ENCODE measurements around the gene NUAK2. TPM values are rescaled to one million over a fixed set of nuclear protein-coding genes. Genes with fewer than 3 reads are reported as not detected.

NUAK2 gene
- polyA plus RNA-seq, 1 donor from 2014 or later = 1.4 TPM

DNA sequence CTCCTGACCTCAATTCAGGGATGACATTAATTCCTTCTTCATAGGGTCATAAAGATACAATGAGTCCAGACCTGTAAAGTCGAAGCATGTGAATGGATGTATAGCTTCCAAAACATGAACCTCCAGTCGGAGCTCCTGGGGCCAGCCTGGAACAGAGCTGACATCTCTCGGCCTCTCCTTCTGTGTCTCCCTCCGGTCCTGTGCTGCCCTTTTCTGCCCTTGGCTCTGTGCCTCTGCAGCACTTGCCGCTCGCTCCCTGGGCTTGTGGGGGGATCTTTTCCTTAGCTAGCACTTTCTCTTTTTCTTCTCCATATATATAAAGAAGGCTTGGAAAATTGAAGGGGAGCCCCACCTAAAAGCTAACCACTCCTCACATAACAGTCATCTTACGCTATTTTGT is 51.3 kb downstream of the NUAK2 start:
- Histone ChIP-seq H3K36me3 (ENCODE audit: insufficient read depth, low read length) (no peaks in the 10 kb centered on the region), H3K9me2 (ENCODE audit: insufficient read depth, low read length) (no peaks in the 10 kb centered on the region), H3K9me3 (ENCODE audit: low read length) (no peaks in the 10 kb centered on the region), H3K4me2 (ENCODE audit: low read length) (no peak overlapping the region), H3F3A (ENCODE audit: insufficient read depth, low read length, poor library complexity, severe bottlenecking) (no peaks in the 10 kb centered on the region), H3K4me3 (ENCODE audit: low read length) (no peak overlapping the region), H2AFZ (ENCODE audit: low read depth, low read length) (no peak overlapping the region), H3K27me3 (ENCODE audit: insufficient read depth, low read depth, low read length) (no peaks in the 10 kb centered on the region), H3K27ac (ENCODE audit: low read length) (no peak overlapping the region), H3K79me2 (replicated peaks; ENCODE audit: insufficient read depth, low read length) (no peaks in the 10 kb centered on the region), H4K20me1 (ENCODE audit: insufficient read depth) (no peaks in the 10 kb centered on the region), H3K9ac (ENCODE audit: low read length) (no peak overlapping the region)
- TF ChIP-seq, protein P1, sequence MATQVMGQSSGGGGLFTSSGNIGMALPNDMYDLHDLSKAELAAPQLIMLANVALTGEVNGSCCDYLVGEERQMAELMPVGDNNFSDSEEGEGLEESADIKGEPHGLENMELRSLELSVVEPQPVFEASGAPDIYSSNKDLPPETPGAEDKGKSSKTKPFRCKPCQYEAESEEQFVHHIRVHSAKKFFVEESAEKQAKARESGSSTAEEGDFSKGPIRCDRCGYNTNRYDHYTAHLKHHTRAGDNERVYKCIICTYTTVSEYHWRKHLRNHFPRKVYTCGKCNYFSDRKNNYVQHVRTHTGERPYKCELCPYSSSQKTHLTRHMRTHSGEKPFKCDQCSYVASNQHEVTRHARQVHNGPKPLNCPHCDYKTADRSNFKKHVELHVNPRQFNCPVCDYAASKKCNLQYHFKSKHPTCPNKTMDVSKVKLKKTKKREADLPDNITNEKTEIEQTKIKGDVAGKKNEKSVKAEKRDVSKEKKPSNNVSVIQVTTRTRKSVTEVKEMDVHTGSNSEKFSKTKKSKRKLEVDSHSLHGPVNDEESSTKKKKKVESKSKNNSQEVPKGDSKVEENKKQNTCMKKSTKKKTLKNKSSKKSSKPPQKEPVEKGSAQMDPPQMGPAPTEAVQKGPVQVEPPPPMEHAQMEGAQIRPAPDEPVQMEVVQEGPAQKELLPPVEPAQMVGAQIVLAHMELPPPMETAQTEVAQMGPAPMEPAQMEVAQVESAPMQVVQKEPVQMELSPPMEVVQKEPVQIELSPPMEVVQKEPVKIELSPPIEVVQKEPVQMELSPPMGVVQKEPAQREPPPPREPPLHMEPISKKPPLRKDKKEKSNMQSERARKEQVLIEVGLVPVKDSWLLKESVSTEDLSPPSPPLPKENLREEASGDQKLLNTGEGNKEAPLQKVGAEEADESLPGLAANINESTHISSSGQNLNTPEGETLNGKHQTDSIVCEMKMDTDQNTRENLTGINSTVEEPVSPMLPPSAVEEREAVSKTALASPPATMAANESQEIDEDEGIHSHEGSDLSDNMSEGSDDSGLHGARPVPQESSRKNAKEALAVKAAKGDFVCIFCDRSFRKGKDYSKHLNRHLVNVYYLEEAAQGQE (IDR thresholded peaks at IDR 0.05; ENCODE audit: borderline replicate concordance) = no peak
- TF ChIP-seq SMC3 (conservative IDR thresholded peaks at IDR 0.05; ENCODE audit: poor library complexity) = no peak

DNA sequence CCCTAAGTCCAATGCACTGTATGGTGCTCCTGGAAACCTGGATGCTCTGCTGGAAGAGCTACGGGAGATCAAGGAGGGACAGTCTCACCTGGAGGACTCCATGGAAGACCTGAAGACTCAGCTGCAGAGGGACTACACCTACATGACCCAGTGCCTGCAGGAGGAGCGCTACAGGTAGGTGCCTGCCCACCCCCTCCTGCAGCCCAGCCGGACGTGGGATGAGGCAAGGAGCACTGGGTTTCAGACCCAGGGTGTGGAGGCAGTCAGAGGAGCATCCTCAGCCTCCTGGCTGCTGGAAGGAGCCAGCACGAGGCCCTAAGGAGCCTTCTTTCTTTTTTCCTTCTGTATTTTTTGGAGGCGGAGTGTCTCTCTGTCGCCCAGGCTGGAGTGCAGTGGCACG is 51.8 kb downstream of the NUAK2 start:
- no peak overlapping the region for H3K4me3 ChIP-seq (ENCODE audit: low read length)
- no peak overlapping the region for H3K4me2 ChIP-seq (ENCODE audit: low read length)
- no peaks in the 10 kb centered on the region for H3K9me3 ChIP-seq (ENCODE audit: low read length)
- H3F3A ChIP-seq (ENCODE audit: insufficient read depth, low read length, poor library complexity, severe bottlenecking) = no peaks in the 10 kb centered on the region
- no peaks in the 10 kb centered on the region for H3K27me3 ChIP-seq (ENCODE audit: insufficient read depth, low read depth, low read length)
- H2AFZ ChIP-seq (ENCODE audit: low read depth, low read length) = no peak overlapping the region
- TF ChIP-seq TAF1 (IDR thresholded peaks at IDR 0.05; ENCODE audit: low read depth) (no peak), EZH2 (IDR thresholded peaks at IDR 0.05; ENCODE audit: borderline replicate concordance, insufficient read depth, low read length, poor library complexity, severe bottlenecking) (no peak), POLR2AphosphoS5 (IDR thresholded peaks at IDR 0.05) (no peak), EP300 (conservative IDR thresholded peaks at IDR 0.05; ENCODE audit: poor library complexity, severe bottlenecking) (no peak), SMC3 (conservative IDR thresholded peaks at IDR 0.05; ENCODE audit: poor library complexity) (no peak), RAD21 (conservative IDR thresholded peaks at IDR 0.05) (no peak), MXI1 (conservative IDR thresholded peaks at IDR 0.05; ENCODE audit: poor library complexity, severe bottlenecking) (no peak)
- TF ChIP-seq, protein P2, sequence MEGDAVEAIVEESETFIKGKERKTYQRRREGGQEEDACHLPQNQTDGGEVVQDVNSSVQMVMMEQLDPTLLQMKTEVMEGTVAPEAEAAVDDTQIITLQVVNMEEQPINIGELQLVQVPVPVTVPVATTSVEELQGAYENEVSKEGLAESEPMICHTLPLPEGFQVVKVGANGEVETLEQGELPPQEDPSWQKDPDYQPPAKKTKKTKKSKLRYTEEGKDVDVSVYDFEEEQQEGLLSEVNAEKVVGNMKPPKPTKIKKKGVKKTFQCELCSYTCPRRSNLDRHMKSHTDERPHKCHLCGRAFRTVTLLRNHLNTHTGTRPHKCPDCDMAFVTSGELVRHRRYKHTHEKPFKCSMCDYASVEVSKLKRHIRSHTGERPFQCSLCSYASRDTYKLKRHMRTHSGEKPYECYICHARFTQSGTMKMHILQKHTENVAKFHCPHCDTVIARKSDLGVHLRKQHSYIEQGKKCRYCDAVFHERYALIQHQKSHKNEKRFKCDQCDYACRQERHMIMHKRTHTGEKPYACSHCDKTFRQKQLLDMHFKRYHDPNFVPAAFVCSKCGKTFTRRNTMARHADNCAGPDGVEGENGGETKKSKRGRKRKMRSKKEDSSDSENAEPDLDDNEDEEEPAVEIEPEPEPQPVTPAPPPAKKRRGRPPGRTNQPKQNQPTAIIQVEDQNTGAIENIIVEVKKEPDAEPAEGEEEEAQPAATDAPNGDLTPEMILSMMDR (IDR thresholded peaks at IDR 0.05; ENCODE audit: poor library complexity, severe bottlenecking) = no peak
- TF ChIP-seq, protein P1 (IDR thresholded peaks at IDR 0.05; ENCODE audit: borderline replicate concordance) = no peak
- H3K79me2 ChIP-seq (replicated peaks; ENCODE audit: insufficient read depth, low read length) = no peaks in the 10 kb centered on the region
- H3K9ac ChIP-seq (ENCODE audit: low read length) = no peak overlapping the region
- H3K36me3 ChIP-seq (ENCODE audit: insufficient read depth, low read length) = no peaks in the 10 kb centered on the region
- no peak overlapping the region for H3K27ac ChIP-seq (ENCODE audit: low read length)
- H3K9me2 ChIP-seq (ENCODE audit: insufficient read depth, low read length) = no peaks in the 10 kb centered on the region
- H4K20me1 ChIP-seq (ENCODE audit: insufficient read depth) = no peaks in the 10 kb centered on the region
